GM12875 (cell line): ENCODE data around the gene EDAR.

Source experiments
- H3K4me3 ChIP-seq: one replicate; pipeline ENCODE4 v1.5.1; 2011; ENCODE audit warnings: low read depth, low read length, control low read depth
- CTCF ChIP-seq: IDR thresholded peaks from 2 replicates; pipeline ENCODE4 v1.5.1; 2011; ENCODE audit warnings: low read depth, mild to moderate bottlenecking, control low read depth, inconsistent platforms, low read length, moderate library complexity, borderline replicate concordance; ENCODE audit not compliant: insufficient read depth

EDAR gene

GRCh38 chr2:108878276-108878675, 110.7 kb downstream of the EDAR start:
- H3K4me3 ChIP-seq: no peak overlapping the region
- no peak for TF ChIP-seq CTCF

GRCh38 chr2:108877506-108877905, 111.5 kb downstream of the EDAR start:
- no peak overlapping the region for H3K4me3 ChIP-seq
- no peak for TF ChIP-seq CTCF

DNA sequence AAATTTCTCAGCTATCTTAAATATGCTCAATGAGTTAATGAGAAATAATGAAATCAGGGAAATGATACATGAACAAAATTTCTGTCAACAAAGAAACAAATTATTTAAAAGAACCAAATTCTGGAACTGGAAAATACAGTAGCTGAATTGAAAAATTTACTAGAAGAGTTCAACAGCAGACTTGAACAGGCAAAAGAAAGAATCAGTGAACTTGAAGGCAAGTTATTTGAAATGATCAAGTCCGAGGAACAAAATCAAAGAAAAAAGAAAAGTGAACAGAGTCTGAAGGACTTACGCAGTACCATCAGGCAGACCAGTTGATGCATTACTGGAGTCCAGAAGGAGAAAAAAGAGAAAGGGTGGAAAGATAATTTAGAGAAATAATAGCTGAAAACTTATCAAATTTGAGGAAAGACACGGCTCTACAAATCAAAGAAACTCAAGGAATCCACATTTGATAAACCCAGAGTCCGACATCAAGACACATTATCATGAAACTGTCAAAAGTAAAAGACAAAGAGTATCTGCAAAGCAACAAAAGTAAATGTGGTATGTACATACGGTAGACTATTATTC, 118.9 kb downstream of the EDAR start:
- no peak for TF ChIP-seq CTCF
- H3K4me3 ChIP-seq: no peak overlapping the region

- H3K4me3 ChIP-seq: no peak overlapping the region
- TF ChIP-seq CTCF: no peak
These were observed 119.5 kb downstream of the EDAR start for GRCh38 chr2:108869542-108869941.

GRCh38 chr2:108868911-108869310, 120.1 kb downstream of the EDAR start:
- TF ChIP-seq CTCF: no peak

GRCh38 chr2:108866041-108866440, 123.0 kb downstream of the EDAR start:
- no peak for TF ChIP-seq CTCF
- no peak overlapping the region for H3K4me3 ChIP-seq

More at GRCh38 chr2:108868911-108869310, 120.1 kb downstream of the EDAR start:
- H3K4me3 ChIP-seq: no peak overlapping the region

- no peak for TF ChIP-seq CTCF
- H3K4me3 ChIP-seq: no peak overlapping the region
These were observed 130.1 kb downstream of the EDAR start for GRCh38 chr2:108858894-108859293.
